HEK293 (cell line): Measurements from ENCODE around the gene PPP2R1B.

Source experiments
- HIC1 ChIP-seq: fragments of 450-650 bp; formaldehyde crosslinking; IDR thresholded peaks from 2 replicates; pipeline ENCODE4 v1.5.1; 2016; ENCODE audit warnings: missing biosample characterization, missing genetic modification characterization
- MZF1 ChIP-seq: fragments of 450-650 bp; formaldehyde crosslinking; IDR thresholded peaks from 2 replicates; pipeline ENCODE4 v1.5.1; 2017; ENCODE audit warnings: missing biosample characterization, missing genetic modification characterization, borderline replicate concordance
- PATZ1 ChIP-seq: fragments of 450-650 bp; formaldehyde crosslinking; IDR thresholded peaks from 2 replicates; pipeline ENCODE4 v1.5.1; 2016; ENCODE audit warnings: missing biosample characterization, missing genetic modification characterization
- ZBTB11 ChIP-seq: fragments of 450-650 bp; formaldehyde crosslinking; conservative IDR thresholded peaks from 2 replicates; pipeline ENCODE4 v1.5.1; 2016; ENCODE audit warnings: low read depth, missing biosample characterization, missing genetic modification characterization
- ZNF140 ChIP-seq: fragments of 450-650 bp; formaldehyde crosslinking; IDR thresholded peaks from 2 replicates; pipeline ENCODE4 v1.5.1; 2016; ENCODE audit warnings: missing biosample characterization, missing genetic modification characterization
- ZNF24 ChIP-seq: fragments of 450-650 bp; formaldehyde crosslinking; IDR thresholded peaks from 2 replicates; pipeline ENCODE4 v1.5.1; 2016; ENCODE audit warnings: missing biosample characterization, missing genetic modification characterization
- ZNF292 ChIP-seq: fragments of 450-650 bp; formaldehyde crosslinking; IDR thresholded peaks from 2 replicates; pipeline ENCODE4 v1.5.1; 2016; ENCODE audit warnings: low read depth, missing biosample characterization, missing genetic modification characterization, borderline replicate concordance
- ZNF513 ChIP-seq: fragments of 450-650 bp; IDR thresholded peaks from 2 replicates; pipeline ENCODE4 v1.5.1; 2018; ENCODE audit warnings: missing biosample characterization, missing genetic modification characterization
- ZNF518A ChIP-seq: fragments of 450-650 bp; formaldehyde crosslinking; conservative IDR thresholded peaks from 2 replicates; pipeline ENCODE4 v1.5.1; 2016; ENCODE audit warnings: low read depth, missing biosample characterization, missing genetic modification characterization
- ZNF529 ChIP-seq: fragments of 450-650 bp; formaldehyde crosslinking; IDR thresholded peaks from 2 replicates; pipeline ENCODE4 v1.5.1; 2017; ENCODE audit warnings: missing genetic modification characterization, missing biosample characterization; ENCODE audit not compliant: insufficient replicate concordance
- ZNF561 ChIP-seq: fragments of 450-650 bp; IDR thresholded peaks from 2 replicates; pipeline ENCODE4 v1.5.1; 2018; ENCODE audit warnings: missing biosample characterization, missing genetic modification characterization, borderline replicate concordance
- ZNF580 ChIP-seq: fragments of 450-650 bp; formaldehyde crosslinking; IDR thresholded peaks from 2 replicates; pipeline ENCODE4 v1.5.1; 2016; ENCODE audit warnings: missing biosample characterization, missing genetic modification characterization
- ZNF585B ChIP-seq: fragments of 450-650 bp; formaldehyde crosslinking; IDR thresholded peaks from 2 replicates; pipeline ENCODE4 v1.5.1; 2016; ENCODE audit warnings: missing biosample characterization, missing genetic modification characterization
- ZNF658 ChIP-seq: fragments of 450-650 bp; formaldehyde crosslinking; IDR thresholded peaks from 2 replicates; pipeline ENCODE4; 2016; ENCODE audit warnings: missing biosample characterization, missing genetic modification characterization
- ZNF843 ChIP-seq: fragments of 450-650 bp; formaldehyde crosslinking; IDR thresholded peaks from 2 replicates; pipeline ENCODE4 v1.5.1; 2016; ENCODE audit warnings: missing biosample characterization, missing genetic modification characterization

Gene PPP2R1B

GRCh38 chr11:111741751-111742150 is 24.4 kb downstream of the PPP2R1B start (continued):
- TF ChIP-seq HIC1 (tag by site-specific recombination) = no peak
- TF ChIP-seq ZNF518A = no peak
- no peak for TF ChIP-seq ZNF561 (tag by site-specific recombination)
- no peak for TF ChIP-seq ZNF292 (tag by site-specific recombination)
- no peak for TF ChIP-seq ZNF658 (tag by site-specific recombination)
- no peak for TF ChIP-seq PATZ1
- TF ChIP-seq ZNF140 (tag by site-specific recombination) = no peak
- TF ChIP-seq MZF1 (tag by site-specific recombination) = no peak
- no peak for TF ChIP-seq ZNF24 (tag by site-specific recombination)
- TF ChIP-seq ZNF585B (tag by site-specific recombination) = no peak
- no peak for TF ChIP-seq ZNF843 (tag by site-specific recombination)
- TF ChIP-seq ZNF580 (tag by site-specific recombination) = no peak
- no peak for TF ChIP-seq ZBTB11 (tag by site-specific recombination)
- TF ChIP-seq ZNF529 (tag by site-specific recombination) = no peak
- no peak for TF ChIP-seq ZNF513 (tag by site-specific recombination)
